ENCODE data around the gene EIF3F.
"Not testable (repeated sequence)": the region's sequence is repeated elsewhere in the genome, so short reads cannot be mapped to it uniquely, and the experiment has no call there.

EIF3F gene

GRCh38 chr11:7986768-7987559 is at the start of gene EIF3F:
EIF3F (plus strand) TSS chr11:7987337; CDS start chr11:7987353, 16 bp downstream.
- DNase-seq: peak; percentile 93

GRCh38 chr11:7941146-7941545 is 46.0 kb upstream of the EIF3F start:
- no peak for DNase-seq

- DNase-seq: no peak
Measured at GRCh38 chr11:7941608-7942007, 45.5 kb upstream of the EIF3F start, which contains the start of gene OR10A3. OR10A3 (minus strand) TSS chr11:7941708; CDS start chr11:7939520, 2,188 bp downstream.

- DNase-seq: no peak
Measured at GRCh38 chr11:7944123-7944522, 43.0 kb upstream of the EIF3F start.

- no peak for DNase-seq
Measured at GRCh38 chr11:7949934-7950333, 37.2 kb upstream of the EIF3F start.

GRCh38 chr11:7955191-7955590 is 31.9 kb upstream of the EIF3F start:
- no peak for DNase-seq

- no peak for DNase-seq
Measured at GRCh38 chr11:7964261-7964660, 22.9 kb upstream of the EIF3F start.

- DNase-seq: no peak
Measured at GRCh38 chr11:7964873-7965272, 22.3 kb upstream of the EIF3F start.

- no peak for DNase-seq
Measured at GRCh38 chr11:7965386-7965785, 21.8 kb upstream of the EIF3F start, which contains the start of gene NLRP10. NLRP10 (minus strand) TSS chr11:7965447; CDS start chr11:7963495, 1,952 bp downstream.

- DNase-seq: no peak
Measured at GRCh38 chr11:7967097-7967496, 20.0 kb upstream of the EIF3F start.

- DNase-seq: no peak
Measured at GRCh38 chr11:7967826-7968225, 19.3 kb upstream of the EIF3F start.

- no peak for DNase-seq
Measured at GRCh38 chr11:7968686-7969085, 18.5 kb upstream of the EIF3F start.

GRCh38 chr11:7969756-7970646 is 17.1 kb upstream of the EIF3F start:
- no peak for DNase-seq

- DNase-seq: no peak
Measured at GRCh38 chr11:7971846-7972245, 15.3 kb upstream of the EIF3F start.

GRCh38 chr11:7973011-7973410 is 14.1 kb upstream of the EIF3F start:
- no peak for DNase-seq

- DNase-seq: no peak
Measured at GRCh38 chr11:7974668-7975067, 12.5 kb upstream of the EIF3F start.

- DNase-seq: no peak
Measured at GRCh38 chr11:7977232-7977917, 9.8 kb upstream of the EIF3F start.

GRCh38 chr11:7981619-7982157 is 5.4 kb upstream of the EIF3F start:
- DNase-seq: no peak

- DNase-seq: no peak
Measured at GRCh38 chr11:7982582-7983119, 4.5 kb upstream of the EIF3F start.

- no peak for DNase-seq
Measured at GRCh38 chr11:7983832-7984590, 3.1 kb upstream of the EIF3F start.

GRCh38 chr11:7987560-7987883 is 385 bp downstream of the EIF3F start:
- not testable (repeated sequence) for DNase-seq

All from right forelimb (tissue), 1 donor.